Activated CD8-positive, alpha-beta memory T cell treated with anti-CD3 and anti-CD28 coated beads, Interleukin-2, amount 50 U/mL, for 1 hour (primary cell): ENCODE data around the gene RAB40C.

Experiments used
- DNase-seq: peaks from one replicate; pipeline ENCODE4 v3.0.0-alpha.2; 2020; ENCODE audit errors: extremely low read depth

The RAB40C gene

GRCh38 chr16:574021-574760 is 15.7 kb upstream of the RAB40C start:
- DNase-seq = no peak

GRCh38 chr16:575354-576196 is 14.3 kb upstream of the RAB40C start:
- DNase-seq = no peak

- no peak for DNase-seq
Measured at GRCh38 chr16:576197-576822, 13.6 kb upstream of the RAB40C start.

GRCh38 chr16:576823-577201 is 13.1 kb upstream of the RAB40C start:
- no peak for DNase-seq

GRCh38 chr16:577796-578195 is 12.1 kb upstream of the RAB40C start:
- DNase-seq = no peak

GRCh38 chr16:578232-578869 is 11.5 kb upstream of the RAB40C start:
- no peak for DNase-seq

- DNase-seq = no peak
Measured at GRCh38 chr16:578870-579405, 10.9 kb upstream of the RAB40C start.

GRCh38 chr16:580141-580945 is 9.5 kb upstream of the RAB40C start:
- DNase-seq = no peak

- no peak for DNase-seq
Measured at GRCh38 chr16:580946-581498, 8.8 kb upstream of the RAB40C start.

- no peak for DNase-seq
Measured at GRCh38 chr16:582218-582613, 7.7 kb upstream of the RAB40C start.

- DNase-seq = no peak
Measured at GRCh38 chr16:582614-583331, 7.1 kb upstream of the RAB40C start.

- no peak for DNase-seq
Measured at GRCh38 chr16:583470-583814, 6.4 kb upstream of the RAB40C start.

GRCh38 chr16:583815-584591 is 5.9 kb upstream of the RAB40C start:
- no peak for DNase-seq

GRCh38 chr16:585351-585750 is 4.5 kb upstream of the RAB40C start:
- no peak for DNase-seq

GRCh38 chr16:586047-586644 is 3.7 kb upstream of the RAB40C start:
- no peak for DNase-seq

- no peak for DNase-seq
Measured at GRCh38 chr16:586645-587590, 2.9 kb upstream of the RAB40C start.

GRCh38 chr16:588639-588888 is 1.3 kb upstream of the RAB40C start:
- no peak for DNase-seq
